HepG2 (cell line): ENCODE results near the gene SETD1A. TPM values are rescaled to one million over a fixed set of nuclear protein-coding genes. Genes with fewer than 3 reads are reported as not detected.

Experiments used
- HOXA3 ChIP-seq: sonication (generic); formaldehyde crosslinking; IDR thresholded peaks from 2 replicates; pipeline ENCODE4 v1.5.0; 2020; ENCODE audit warnings: missing genetic modification reagents
- KDM2A ChIP-seq: sonication (generic); formaldehyde crosslinking; IDR thresholded peaks from 2 replicates; pipeline ENCODE4 v1.4.0; 2020; ENCODE audit warnings: low read depth, missing genetic modification reagents, borderline replicate concordance
- KDM5B ChIP-seq: sonication (generic); formaldehyde crosslinking; IDR thresholded peaks from 2 replicates; pipeline ENCODE4 v1.4.0; 2020; ENCODE audit warnings: missing genetic modification reagents, mild to moderate bottlenecking, borderline replicate concordance
- MAZ ChIP-seq, 2 experiments: sonication (generic) in 1 of 2; formaldehyde crosslinking in 1 of 2; IDR thresholded peaks; 2 replicates each; pipeline versions ENCODE4 v1.5.0 to v1.6.1; 2012 to 2020; ENCODE audit warnings: low read depth in 2 of 2, mild to moderate bottlenecking in 2 of 2, borderline replicate concordance in 1 of 2, improper control_type of control experiment in 1 of 2, low read length in 1 of 2, missing genetic modification reagents in 1 of 2, moderate library complexity in 1 of 2
- RFX5 ChIP-seq: IDR thresholded peaks from 2 replicates; pipeline ENCODE4 v1.6.1; 2011; ENCODE audit warnings: low read depth, low read length, improper control_type of control experiment
- SALL1 ChIP-seq: sonication (generic); formaldehyde crosslinking; IDR thresholded peaks from 2 replicates; pipeline ENCODE4 v1.8.0; 2022; ENCODE audit warnings: mild to moderate bottlenecking, missing genetic modification reagents
- U2AF2 ChIP-seq: fragments of 200-400 bp; formaldehyde crosslinking; IDR thresholded peaks from 2 replicates; pipeline ENCODE4 v1.6.1; 2017; ENCODE audit warnings: low read depth, mild to moderate bottlenecking, low read length
- XRCC5 ChIP-seq: fragments of 200-400 bp; formaldehyde crosslinking; optimal IDR thresholded peaks from 2 replicates; pipeline ENCODE3; 2017; ENCODE audit warnings: mild to moderate bottlenecking, low read length
- ZNF333 ChIP-seq: sonication (generic); formaldehyde crosslinking; IDR thresholded peaks from 2 replicates; pipeline ENCODE4 v1.4.0; 2020; ENCODE audit warnings: mild to moderate bottlenecking, missing genetic modification reagents, borderline replicate concordance
- polyA plus RNA-seq, 8 experiments: library from polyadenylated mRNA; depleted of rRNA in 3 of 8; stranded (reverse) in 7 of 8; unstranded in 1 of 8; fragments of >200 nt; fragmentation: Illumina TruSeq in 4 of 8; extraction: Trizol in 4 of 8; gene quantifications; 2 replicates each; pipeline versions ENCODE4 v1.2.1 to v1.2.3, GENCODE V29; 2011 to 2016; ENCODE audit warnings: low read depth in 4 of 8, missing spikeins in 1 of 8, mixed read lengths in 1 of 8; ENCODE audit not compliant: insufficient read depth in 1 of 8
- total RNA-seq, 5 experiments: library from RNA; depleted of rRNA; stranded (reverse); fragments of >200 nt; fragmentation: Illumina TruSeq; extraction: Trizol; gene quantifications; 2 replicates each; pipeline ENCODE4 v1.2.3, GENCODE V29; 2016; ENCODE audit warnings: low read depth in 1 of 5
- TF ChIP-seq, protein P1 (sequence below): sonication (generic); formaldehyde crosslinking; IDR thresholded peaks from 2 replicates; pipeline ENCODE4 v1.5.1; 2020; ENCODE audit warnings: mild to moderate bottlenecking, missing genetic modification reagents
- TF ChIP-seq, protein P2 (sequence below): sonication (generic); formaldehyde crosslinking; IDR thresholded peaks from 2 replicates; pipeline ENCODE4 v1.5.0; 2020; ENCODE audit warnings: mild to moderate bottlenecking, missing genetic modification reagents, moderate library complexity
- TF ChIP-seq, protein P3 (sequence below): sonication (generic); formaldehyde crosslinking; IDR thresholded peaks from 2 replicates; pipeline ENCODE4 v1.9.0; 2022; ENCODE audit warnings: low read depth, missing genetic modification reagents
- TF ChIP-seq, protein P4 (sequence below): sonication (generic); formaldehyde crosslinking; IDR thresholded peaks from 2 replicates; pipeline ENCODE4 v1.4.0; 2020; ENCODE audit warnings: missing genetic modification reagents, borderline replicate concordance
- TF ChIP-seq, protein P5 (sequence below): sonication (generic); formaldehyde crosslinking; IDR thresholded peaks from 2 replicates; pipeline ENCODE4 v1.5.0; 2020; ENCODE audit warnings: missing genetic modification reagents, mild to moderate bottlenecking, borderline replicate concordance

The SETD1A gene
- total and polyA plus RNA-seq, 2 of the 13 experiments (the other 11 are each of a cell fraction or from before 2014, with no cell fraction given), result 3.8 to 5.6 TPM

DNA sequence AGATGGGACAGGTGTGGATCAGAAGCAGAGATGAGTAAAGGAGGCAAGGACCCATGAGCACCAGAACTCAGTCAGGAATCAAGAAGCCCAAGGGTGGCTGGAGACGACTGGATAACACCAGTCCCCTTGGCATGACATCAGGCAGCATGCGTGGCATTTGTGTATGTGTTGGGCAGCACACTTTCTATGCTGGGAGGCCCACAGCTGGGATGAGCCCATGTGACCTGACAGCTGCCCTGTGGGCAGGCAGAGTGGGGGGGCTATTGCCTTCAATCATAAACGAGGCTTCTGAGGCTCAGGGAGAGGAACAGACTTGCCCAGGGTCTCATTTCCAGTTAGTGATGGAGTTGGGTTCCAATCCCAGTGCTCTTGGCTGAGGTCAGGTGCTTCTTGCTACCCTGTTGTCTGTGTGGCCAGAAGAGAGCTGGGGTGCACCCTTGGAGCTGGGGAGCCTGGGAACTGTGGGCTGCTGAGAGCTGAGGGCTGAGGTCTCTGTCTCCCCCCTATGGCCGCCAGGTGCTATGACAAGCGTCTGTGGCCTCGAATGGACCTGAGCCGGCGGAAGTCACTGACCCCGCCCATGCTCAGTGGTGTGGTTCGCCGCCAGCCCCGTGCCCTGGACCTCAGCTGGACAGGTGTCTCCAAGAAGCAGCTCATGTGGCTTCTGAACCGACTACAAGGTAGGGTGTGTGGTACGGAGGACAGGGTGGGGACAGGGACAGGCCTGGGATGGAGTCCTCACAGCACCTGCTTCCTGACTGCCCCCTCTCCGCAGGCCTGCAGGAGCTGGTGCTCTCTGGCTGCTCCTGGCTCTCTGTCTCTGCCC lies 15.7 kb upstream of the SETD1A start (continued):
- TF ChIP-seq, protein P1, sequence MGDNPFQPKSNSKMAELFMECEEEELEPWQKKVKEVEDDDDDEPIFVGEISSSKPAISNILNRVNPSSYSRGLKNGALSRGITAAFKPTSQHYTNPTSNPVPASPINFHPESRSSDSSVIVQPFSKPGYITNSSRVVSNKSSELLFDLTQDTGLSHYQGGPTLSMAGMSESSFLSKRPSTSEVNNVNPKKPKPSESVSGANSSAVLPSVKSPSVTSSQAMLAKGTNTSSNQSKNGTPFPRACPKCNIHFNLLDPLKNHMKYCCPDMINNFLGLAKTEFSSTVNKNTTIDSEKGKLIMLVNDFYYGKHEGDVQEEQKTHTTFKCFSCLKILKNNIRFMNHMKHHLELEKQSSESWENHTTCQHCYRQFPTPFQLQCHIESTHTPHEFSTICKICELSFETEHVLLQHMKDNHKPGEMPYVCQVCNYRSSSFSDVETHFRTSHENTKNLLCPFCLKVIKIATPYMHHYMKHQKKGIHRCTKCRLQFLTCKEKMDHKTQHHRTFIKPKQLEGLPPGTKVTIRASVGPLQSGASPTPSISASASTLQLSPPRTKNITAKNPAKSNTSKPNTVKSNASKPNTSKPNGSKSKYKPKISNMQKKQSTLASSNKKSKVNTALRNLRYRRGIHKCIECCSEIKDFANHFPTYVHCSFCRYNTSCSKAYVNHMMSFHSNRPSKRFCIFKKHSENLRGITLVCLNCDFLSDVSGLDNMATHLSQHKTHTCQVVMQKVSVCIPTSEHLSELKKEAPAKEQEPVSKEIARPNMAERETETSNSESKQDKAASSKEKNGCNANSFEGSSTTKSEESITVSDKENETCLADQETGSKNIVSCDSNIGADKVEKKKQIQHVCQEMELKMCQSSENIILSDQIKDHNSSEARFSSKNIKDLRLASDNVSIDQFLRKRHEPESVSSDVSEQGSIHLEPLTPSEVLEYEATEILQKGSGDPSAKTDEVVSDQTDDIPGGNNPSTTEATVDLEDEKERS (CRISPR knock-in tag), result peak; percentile 74; the same call in 1 of the 2 replicates
- TF ChIP-seq ZNF333 (CRISPR knock-in tag) (no peak), KDM2A (CRISPR knock-in tag) (peak; percentile 62; the same call in 1 of the 2 replicates), RFX5 (no peak), U2AF2 (no peak), KDM5B (CRISPR knock-in tag) (peak; percentile 54; the same call in 1 of the 2 replicates), HOXA3 (peak; percentile 75), SALL1 (CRISPR knock-in tag) (peak; percentile 75), MAZ (IDR thresholded peaks at IDR 0.05; ENCODE audit: borderline replicate concordance, low read depth, low read length) (0 out of 2 replicates have a peak, but pooled peaks have one; percentile 12), MAZ (CRISPR knock-in tag; IDR thresholded peaks at IDR 0.05; ENCODE audit: low read depth) (0 out of 2 replicates have a peak, but pooled peaks have one; percentile 50), XRCC5 (peak; percentile 92)
- TF ChIP-seq, protein P2, sequence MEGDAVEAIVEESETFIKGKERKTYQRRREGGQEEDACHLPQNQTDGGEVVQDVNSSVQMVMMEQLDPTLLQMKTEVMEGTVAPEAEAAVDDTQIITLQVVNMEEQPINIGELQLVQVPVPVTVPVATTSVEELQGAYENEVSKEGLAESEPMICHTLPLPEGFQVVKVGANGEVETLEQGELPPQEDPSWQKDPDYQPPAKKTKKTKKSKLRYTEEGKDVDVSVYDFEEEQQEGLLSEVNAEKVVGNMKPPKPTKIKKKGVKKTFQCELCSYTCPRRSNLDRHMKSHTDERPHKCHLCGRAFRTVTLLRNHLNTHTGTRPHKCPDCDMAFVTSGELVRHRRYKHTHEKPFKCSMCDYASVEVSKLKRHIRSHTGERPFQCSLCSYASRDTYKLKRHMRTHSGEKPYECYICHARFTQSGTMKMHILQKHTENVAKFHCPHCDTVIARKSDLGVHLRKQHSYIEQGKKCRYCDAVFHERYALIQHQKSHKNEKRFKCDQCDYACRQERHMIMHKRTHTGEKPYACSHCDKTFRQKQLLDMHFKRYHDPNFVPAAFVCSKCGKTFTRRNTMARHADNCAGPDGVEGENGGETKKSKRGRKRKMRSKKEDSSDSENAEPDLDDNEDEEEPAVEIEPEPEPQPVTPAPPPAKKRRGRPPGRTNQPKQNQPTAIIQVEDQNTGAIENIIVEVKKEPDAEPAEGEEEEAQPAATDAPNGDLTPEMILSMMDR (CRISPR knock-in tag), result peak; percentile 99
- TF ChIP-seq, protein P3, sequence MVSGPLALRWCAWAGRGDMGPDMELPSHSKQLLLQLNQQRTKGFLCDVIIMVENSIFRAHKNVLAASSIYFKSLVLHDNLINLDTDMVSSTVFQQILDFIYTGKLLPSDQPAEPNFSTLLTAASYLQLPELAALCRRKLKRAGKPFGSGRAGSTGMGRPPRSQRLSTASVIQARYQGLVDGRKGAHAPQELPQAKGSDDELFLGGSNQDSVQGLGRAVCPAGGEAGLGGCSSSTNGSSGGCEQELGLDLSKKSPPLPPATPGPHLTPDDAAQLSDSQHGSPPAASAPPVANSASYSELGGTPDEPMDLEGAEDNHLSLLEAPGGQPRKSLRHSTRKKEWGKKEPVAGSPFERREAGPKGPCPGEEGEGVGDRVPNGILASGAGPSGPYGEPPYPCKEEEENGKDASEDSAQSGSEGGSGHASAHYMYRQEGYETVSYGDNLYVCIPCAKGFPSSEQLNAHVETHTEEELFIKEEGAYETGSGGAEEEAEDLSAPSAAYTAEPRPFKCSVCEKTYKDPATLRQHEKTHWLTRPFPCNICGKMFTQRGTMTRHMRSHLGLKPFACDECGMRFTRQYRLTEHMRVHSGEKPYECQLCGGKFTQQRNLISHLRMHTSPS (CRISPR knock-in tag), result no peak
- TF ChIP-seq, protein P4, sequence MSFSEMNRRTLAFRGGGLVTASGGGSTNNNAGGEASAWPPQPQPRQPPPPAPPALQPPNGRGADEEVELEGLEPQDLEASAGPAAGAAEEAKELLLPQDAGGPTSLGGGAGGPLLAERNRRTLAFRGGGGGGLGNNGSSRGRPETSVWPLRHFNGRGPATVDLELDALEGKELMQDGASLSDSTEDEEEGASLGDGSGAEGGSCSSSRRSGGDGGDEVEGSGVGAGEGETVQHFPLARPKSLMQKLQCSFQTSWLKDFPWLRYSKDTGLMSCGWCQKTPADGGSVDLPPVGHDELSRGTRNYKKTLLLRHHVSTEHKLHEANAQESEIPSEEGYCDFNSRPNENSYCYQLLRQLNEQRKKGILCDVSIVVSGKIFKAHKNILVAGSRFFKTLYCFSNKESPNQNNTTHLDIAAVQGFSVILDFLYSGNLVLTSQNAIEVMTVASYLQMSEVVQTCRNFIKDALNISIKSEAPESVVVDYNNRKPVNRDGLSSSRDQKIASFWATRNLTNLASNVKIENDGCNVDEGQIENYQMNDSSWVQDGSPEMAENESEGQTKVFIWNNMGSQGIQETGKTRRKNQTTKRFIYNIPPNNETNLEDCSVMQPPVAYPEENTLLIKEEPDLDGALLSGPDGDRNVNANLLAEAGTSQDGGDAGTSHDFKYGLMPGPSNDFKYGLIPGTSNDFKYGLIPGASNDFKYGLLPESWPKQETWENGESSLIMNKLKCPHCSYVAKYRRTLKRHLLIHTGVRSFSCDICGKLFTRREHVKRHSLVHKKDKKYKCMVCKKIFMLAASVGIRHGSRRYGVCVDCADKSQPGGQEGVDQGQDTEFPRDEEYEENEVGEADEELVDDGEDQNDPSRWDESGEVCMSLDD (CRISPR knock-in tag), result peak; percentile 36; the same call in 1 of the 2 replicates
- TF ChIP-seq, protein P5, sequence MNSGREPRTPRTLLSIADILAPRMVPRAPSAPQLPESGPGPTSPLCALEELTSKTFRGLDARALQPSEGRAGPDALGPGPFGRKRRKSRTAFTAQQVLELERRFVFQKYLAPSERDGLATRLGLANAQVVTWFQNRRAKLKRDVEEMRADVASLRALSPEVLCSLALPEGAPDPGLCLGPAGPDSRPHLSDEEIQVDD (CRISPR knock-in tag), result 0 out of 2 replicates have a peak, but pooled peaks have one; percentile 58
